GM12874 (cell line): ENCODE measurements around the gene RBBP8NL.

ENCODE experiments used
- CTCF ChIP-seq: IDR thresholded peaks from 2 replicates; pipeline ENCODE4 v1.5.1; 2011; ENCODE audit warnings: low read depth, mild to moderate bottlenecking, control low read depth, low read length, moderate library complexity; ENCODE audit not compliant: insufficient read depth

Gene RBBP8NL

GRCh38 chr20:62365814-62366369 lies 61.4 kb downstream of the RBBP8NL start:
- TF ChIP-seq CTCF = no peak

GRCh38 chr20:62364911-62365736 lies 62.2 kb downstream of the RBBP8NL start:
- no peak for TF ChIP-seq CTCF

GRCh38 chr20:62363920-62364851 lies 63.2 kb downstream of the RBBP8NL start:
- no peak for TF ChIP-seq CTCF

- no peak for TF ChIP-seq CTCF
Measured at GRCh38 chr20:62362991-62363919, 64.1 kb downstream of the RBBP8NL start.

- no peak for TF ChIP-seq CTCF
Measured at GRCh38 chr20:62362590-62362940, 64.8 kb downstream of the RBBP8NL start.

GRCh38 chr20:62361799-62362589 lies 65.3 kb downstream of the RBBP8NL start:
- TF ChIP-seq CTCF = no peak
